HEK293 (cell line): Measurements from ENCODE around the gene SVOPL.

ENCODE experiments used
- CTCF ChIA-PET: fragments of 350-600 bp; formaldehyde crosslinking; extraction: SDS; loops from one replicate; lab custom pipeline; 2021; ENCODE audit warnings: antibody characterized with exemption; lab: Yijun Ruan, JAX
- POLR2A ChIA-PET: fragments of 300-600 bp; formaldehyde crosslinking; extraction: SDS; loops from one replicate; lab custom pipeline; 2020; ENCODE audit warnings: antibody characterized with exemption, inconsistent platforms; lab: Yijun Ruan, JAX
- H3K27ac ChIP-seq: fragments of 200-500 bp; sonication (Bioruptor generic); 2 replicates; pipeline ENCODE4 v1.5.1; 2014; ENCODE audit warnings: low read depth, low read length, control low read depth, inconsistent platforms; ENCODE audit errors: extremely low read depth
- H3K36me3 ChIP-seq, 2 experiments: fragments of 200-500 bp in 1 of 2; sonication (Bioruptor generic) in 1 of 2; 1 replicate in 1 of 2; 2 replicates in 1 of 2; pipeline ENCODE4 v1.5.1; 2014 to 2017; ENCODE audit warnings: inconsistent platforms in 2 of 2, low read length in 2 of 2; ENCODE audit not compliant: control insufficient read depth in 2 of 2, insufficient read depth in 1 of 2
- H3K4me1 ChIP-seq: fragments of 200-500 bp; sonication (Bioruptor generic); 2 replicates; pipeline ENCODE4 v1.5.1; 2014; ENCODE audit warnings: mild to moderate bottlenecking, low read length, inconsistent platforms; ENCODE audit not compliant: control insufficient read depth, insufficient read depth
- H3K4me3 ChIP-seq: 2 replicates; pipeline ENCODE4 v1.5.1; 2011; ENCODE audit warnings: low read depth, mild to moderate bottlenecking, control low read depth, low read length, moderate library complexity
- H3K9me3 ChIP-seq: fragments of 200-500 bp; sonication (Bioruptor generic); 2 replicates; pipeline ENCODE4 v1.5.1; 2014; ENCODE audit warnings: low read depth, low read length, inconsistent platforms; ENCODE audit not compliant: control insufficient read depth, insufficient read depth
- FEZF1 ChIP-seq: fragments of 450-650 bp; formaldehyde crosslinking; IDR thresholded peaks from 2 replicates; pipeline ENCODE4 v1.5.1; 2016; ENCODE audit warnings: missing biosample characterization, missing genetic modification characterization
- GFI1B ChIP-seq: fragments of 450-650 bp; formaldehyde crosslinking; IDR thresholded peaks from 2 replicates; pipeline ENCODE4 v1.5.1; 2016; ENCODE audit warnings: missing biosample characterization, missing genetic modification characterization
- HOXA7 ChIP-seq: sonication (generic); formaldehyde crosslinking; IDR thresholded peaks from 2 replicates; pipeline ENCODE4 v1.8.1; 2022; ENCODE audit warnings: missing genetic modification reagents, borderline replicate concordance
- KLF10 ChIP-seq: fragments of 450-650 bp; IDR thresholded peaks from 2 replicates; pipeline ENCODE4 v1.5.1; 2018; ENCODE audit warnings: missing biosample characterization, mild to moderate bottlenecking, missing genetic modification characterization
- SP7 ChIP-seq: fragments of 450-650 bp; formaldehyde crosslinking; IDR thresholded peaks from 2 replicates; pipeline ENCODE4 v1.5.1; 2016; ENCODE audit warnings: missing biosample characterization, missing genetic modification characterization
- ZBTB17 ChIP-seq: fragments of 450-650 bp; formaldehyde crosslinking; IDR thresholded peaks from 2 replicates; pipeline ENCODE4 v1.5.1; 2016; ENCODE audit warnings: missing biosample characterization, missing genetic modification characterization
- ZFP41 ChIP-seq: fragments of 450-650 bp; formaldehyde crosslinking; IDR thresholded peaks from 2 replicates; pipeline ENCODE4 v1.5.1; 2016; ENCODE audit warnings: missing biosample characterization, missing genetic modification characterization, borderline replicate concordance
- ZNF16 ChIP-seq: fragments of 450-650 bp; formaldehyde crosslinking; IDR thresholded peaks from 2 replicates; pipeline ENCODE4 v1.5.1; 2016; ENCODE audit warnings: low read depth, missing biosample characterization, missing genetic modification characterization
- ZNF423 ChIP-seq: fragments of 450-650 bp; formaldehyde crosslinking; IDR thresholded peaks from 2 replicates; pipeline ENCODE4 v1.5.1; 2016; ENCODE audit warnings: missing biosample characterization, missing genetic modification characterization
- ZNF510 ChIP-seq: fragments of 450-650 bp; formaldehyde crosslinking; IDR thresholded peaks from 2 replicates; pipeline ENCODE4 v1.5.1; 2018; ENCODE audit warnings: mild to moderate bottlenecking, missing genetic modification characterization, missing biosample characterization; ENCODE audit not compliant: insufficient replicate concordance
- ZNF544 ChIP-seq: fragments of 450-650 bp; formaldehyde crosslinking; IDR thresholded peaks from 2 replicates; pipeline ENCODE4 v1.5.0; 2017; ENCODE audit warnings: missing biosample characterization, missing genetic modification characterization
- ZNF560 ChIP-seq: fragments of 450-650 bp; formaldehyde crosslinking; IDR thresholded peaks from 2 replicates; pipeline ENCODE4 v1.5.1; 2017; ENCODE audit warnings: missing biosample characterization, missing genetic modification characterization, borderline replicate concordance
- ZNF621 ChIP-seq: fragments of 450-650 bp; formaldehyde crosslinking; IDR thresholded peaks from 2 replicates; pipeline ENCODE4 v1.5.1; 2017; ENCODE audit warnings: missing biosample characterization, missing genetic modification characterization
- ZNF791 ChIP-seq: fragments of 450-650 bp; formaldehyde crosslinking; IDR thresholded peaks from 2 replicates; pipeline ENCODE4 v1.5.1; 2016; ENCODE audit warnings: missing biosample characterization, missing genetic modification characterization
- ZNF837 ChIP-seq: fragments of 450-650 bp; formaldehyde crosslinking; IDR thresholded peaks from 2 replicates; pipeline ENCODE4 v1.5.1; 2016; ENCODE audit warnings: missing biosample characterization, missing genetic modification characterization
- TF ChIP-seq, protein P1 (sequence below): fragments of 450-650 bp; formaldehyde crosslinking; IDR thresholded peaks from 2 replicates; pipeline ENCODE4 v1.5.1; 2016; ENCODE audit warnings: missing biosample characterization, missing genetic modification characterization
- TF ChIP-seq, protein P2 (sequence below): fragments of 450-650 bp; formaldehyde crosslinking; IDR thresholded peaks from 2 replicates; pipeline ENCODE4 v1.5.1; 2016; ENCODE audit warnings: missing biosample characterization, missing genetic modification characterization, low read depth
- TF ChIP-seq, protein P3 (sequence below): fragments of 450-650 bp; formaldehyde crosslinking; conservative IDR thresholded peaks from 2 replicates; pipeline ENCODE4 v1.5.1; 2016; ENCODE audit warnings: low read depth, missing biosample characterization, missing genetic modification characterization
- TF ChIP-seq, protein P4 (sequence below): fragments of 450-650 bp; formaldehyde crosslinking; IDR thresholded peaks from 2 replicates; pipeline ENCODE4 v1.5.1; 2016; ENCODE audit warnings: missing biosample characterization, missing genetic modification characterization
- TF ChIP-seq, protein P5 (sequence below): fragments of 450-650 bp; formaldehyde crosslinking; IDR thresholded peaks from 2 replicates; pipeline ENCODE4 v1.5.1; 2016; ENCODE audit warnings: missing biosample characterization, missing genetic modification characterization
- TF ChIP-seq, protein P6 (sequence below): fragments of 450-650 bp; formaldehyde crosslinking; IDR thresholded peaks from 2 replicates; pipeline ENCODE4 v1.5.1; 2016; ENCODE audit warnings: missing biosample characterization, missing genetic modification characterization

The SVOPL gene

DNA sequence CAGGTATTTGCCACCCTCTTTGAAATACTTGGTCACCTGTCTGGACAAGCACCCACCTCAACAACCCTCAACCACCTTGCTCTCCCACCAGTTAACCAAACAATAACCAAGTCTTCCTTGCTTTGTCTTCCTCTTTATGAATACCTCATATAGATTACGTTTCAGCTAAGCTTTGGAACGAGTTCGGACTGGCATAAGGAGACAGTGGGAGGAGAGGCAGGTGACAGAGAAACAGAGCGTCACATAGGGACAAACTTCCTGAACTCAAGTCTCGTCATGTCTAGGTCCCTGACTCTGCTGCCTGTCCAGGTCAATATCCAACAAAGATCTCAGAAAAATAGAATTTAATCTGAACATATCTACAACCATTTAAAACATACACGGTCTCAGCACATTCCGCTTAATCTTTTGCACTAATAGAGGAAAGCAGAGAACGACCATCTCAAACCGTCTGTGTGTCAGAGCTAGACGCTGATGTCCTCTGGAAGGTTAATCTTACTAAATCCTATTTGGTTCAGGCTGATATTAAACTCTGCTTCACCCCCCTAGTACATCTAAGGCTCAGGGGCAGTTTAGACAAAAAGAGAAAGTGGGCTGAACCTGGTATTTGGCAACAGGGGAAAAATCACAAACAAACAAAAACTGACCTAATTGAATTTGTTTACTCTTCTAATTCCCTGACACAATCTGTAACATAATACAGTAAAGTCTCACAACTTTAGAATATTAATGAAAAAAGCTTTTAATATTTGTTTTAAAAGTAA is 26.4 kb upstream of the SVOPL start:
- Histone ChIP-seq H3K4me3 (no peak overlapping the region), H3K27ac (no peak overlapping the region), H3K9me3 (no peaks in the 10 kb centered on the region), H3K4me1 (no peaks in the 10 kb centered on the region), H3K36me3 (no peaks in the 10 kb centered on the region)
- TF ChIP-seq ZBTB17 (tag by site-specific recombination) (no peak), ZNF560 (no peak), ZNF510 (tag by site-specific recombination) (no peak), FEZF1 (no peak), ZNF791 (tag by site-specific recombination) (no peak), ZNF544 (no peak), ZFP41 (tag by site-specific recombination) (no peak), KLF10 (no peak), ZNF621 (tag by site-specific recombination) (no peak), ZNF837 (no peak), HOXA7 (CRISPR knock-in tag) (no peak), ZNF423 (tag by site-specific recombination) (no peak)
- TF ChIP-seq, protein P1, sequence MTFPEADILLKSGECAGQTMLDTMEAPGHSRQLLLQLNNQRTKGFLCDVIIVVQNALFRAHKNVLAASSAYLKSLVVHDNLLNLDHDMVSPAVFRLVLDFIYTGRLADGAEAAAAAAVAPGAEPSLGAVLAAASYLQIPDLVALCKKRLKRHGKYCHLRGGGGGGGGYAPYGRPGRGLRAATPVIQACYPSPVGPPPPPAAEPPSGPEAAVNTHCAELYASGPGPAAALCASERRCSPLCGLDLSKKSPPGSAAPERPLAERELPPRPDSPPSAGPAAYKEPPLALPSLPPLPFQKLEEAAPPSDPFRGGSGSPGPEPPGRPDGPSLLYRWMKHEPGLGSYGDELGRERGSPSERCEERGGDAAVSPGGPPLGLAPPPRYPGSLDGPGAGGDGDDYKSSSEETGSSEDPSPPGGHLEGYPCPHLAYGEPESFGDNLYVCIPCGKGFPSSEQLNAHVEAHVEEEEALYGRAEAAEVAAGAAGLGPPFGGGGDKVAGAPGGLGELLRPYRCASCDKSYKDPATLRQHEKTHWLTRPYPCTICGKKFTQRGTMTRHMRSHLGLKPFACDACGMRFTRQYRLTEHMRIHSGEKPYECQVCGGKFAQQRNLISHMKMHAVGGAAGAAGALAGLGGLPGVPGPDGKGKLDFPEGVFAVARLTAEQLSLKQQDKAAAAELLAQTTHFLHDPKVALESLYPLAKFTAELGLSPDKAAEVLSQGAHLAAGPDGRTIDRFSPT (tag by site-specific recombination): no peak
- TF ChIP-seq, protein P2, sequence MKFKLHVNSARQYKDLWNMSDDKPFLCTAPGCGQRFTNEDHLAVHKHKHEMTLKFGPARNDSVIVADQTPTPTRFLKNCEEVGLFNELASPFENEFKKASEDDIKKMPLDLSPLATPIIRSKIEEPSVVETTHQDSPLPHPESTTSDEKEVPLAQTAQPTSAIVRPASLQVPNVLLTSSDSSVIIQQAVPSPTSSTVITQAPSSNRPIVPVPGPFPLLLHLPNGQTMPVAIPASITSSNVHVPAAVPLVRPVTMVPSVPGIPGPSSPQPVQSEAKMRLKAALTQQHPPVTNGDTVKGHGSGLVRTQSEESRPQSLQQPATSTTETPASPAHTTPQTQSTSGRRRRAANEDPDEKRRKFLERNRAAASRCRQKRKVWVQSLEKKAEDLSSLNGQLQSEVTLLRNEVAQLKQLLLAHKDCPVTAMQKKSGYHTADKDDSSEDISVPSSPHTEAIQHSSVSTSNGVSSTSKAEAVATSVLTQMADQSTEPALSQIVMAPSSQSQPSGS: no peak
- TF ChIP-seq, protein P3, sequence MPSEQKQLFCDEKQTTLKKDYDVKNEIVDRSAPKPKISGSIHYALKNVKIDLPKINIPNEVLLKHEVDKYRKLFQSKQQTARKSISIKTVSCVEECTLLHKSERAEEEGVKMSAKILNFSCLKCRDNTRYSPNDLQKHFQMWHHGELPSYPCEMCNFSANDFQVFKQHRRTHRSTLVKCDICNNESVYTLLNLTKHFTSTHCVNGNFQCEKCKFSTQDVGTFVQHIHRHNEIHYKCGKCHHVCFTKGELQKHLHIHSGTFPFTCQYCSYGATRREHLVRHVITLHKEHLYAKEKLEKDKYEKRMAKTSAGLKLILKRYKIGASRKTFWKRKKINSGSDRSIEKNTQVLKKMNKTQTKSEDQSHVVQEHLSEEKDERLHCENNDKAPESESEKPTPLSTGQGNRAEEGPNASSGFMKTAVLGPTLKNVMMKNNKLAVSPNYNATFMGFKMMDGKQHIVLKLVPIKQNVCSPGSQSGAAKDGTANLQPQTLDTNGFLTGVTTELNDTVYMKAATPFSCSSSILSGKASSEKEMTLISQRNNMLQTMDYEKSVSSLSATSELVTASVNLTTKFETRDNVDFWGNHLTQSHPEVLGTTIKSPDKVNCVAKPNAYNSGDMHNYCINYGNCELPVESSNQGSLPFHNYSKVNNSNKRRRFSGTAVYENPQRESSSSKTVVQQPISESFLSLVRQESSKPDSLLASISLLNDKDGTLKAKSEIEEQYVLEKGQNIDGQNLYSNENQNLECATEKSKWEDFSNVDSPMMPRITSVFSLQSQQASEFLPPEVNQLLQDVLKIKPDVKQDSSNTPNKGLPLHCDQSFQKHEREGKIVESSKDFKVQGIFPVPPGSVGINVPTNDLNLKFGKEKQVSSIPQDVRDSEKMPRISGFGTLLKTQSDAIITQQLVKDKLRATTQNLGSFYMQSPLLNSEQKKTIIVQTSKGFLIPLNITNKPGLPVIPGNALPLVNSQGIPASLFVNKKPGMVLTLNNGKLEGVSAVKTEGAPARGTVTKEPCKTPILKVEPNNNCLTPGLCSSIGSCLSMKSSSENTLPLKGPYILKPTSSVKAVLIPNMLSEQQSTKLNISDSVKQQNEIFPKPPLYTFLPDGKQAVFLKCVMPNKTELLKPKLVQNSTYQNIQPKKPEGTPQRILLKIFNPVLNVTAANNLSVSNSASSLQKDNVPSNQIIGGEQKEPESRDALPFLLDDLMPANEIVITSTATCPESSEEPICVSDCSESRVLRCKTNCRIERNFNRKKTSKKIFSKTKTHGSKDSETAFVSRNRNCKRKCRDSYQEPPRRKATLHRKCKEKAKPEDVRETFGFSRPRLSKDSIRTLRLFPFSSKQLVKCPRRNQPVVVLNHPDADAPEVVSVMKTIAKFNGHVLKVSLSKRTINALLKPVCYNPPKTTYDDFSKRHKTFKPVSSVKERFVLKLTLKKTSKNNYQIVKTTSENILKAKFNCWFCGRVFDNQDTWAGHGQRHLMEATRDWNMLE (tag by site-specific recombination): no peak
- TF ChIP-seq, all 188 proteins: peak for 0
- POLR2A ChIA-PET: no interaction called here
- CTCF ChIA-PET: interaction anchor here (0.6 to 1.2 kb wide), 3 partner anchors 22 to 793 kb away, joined by 4 read pairs; no protein-coding TSS in a partner anchor

DNA sequence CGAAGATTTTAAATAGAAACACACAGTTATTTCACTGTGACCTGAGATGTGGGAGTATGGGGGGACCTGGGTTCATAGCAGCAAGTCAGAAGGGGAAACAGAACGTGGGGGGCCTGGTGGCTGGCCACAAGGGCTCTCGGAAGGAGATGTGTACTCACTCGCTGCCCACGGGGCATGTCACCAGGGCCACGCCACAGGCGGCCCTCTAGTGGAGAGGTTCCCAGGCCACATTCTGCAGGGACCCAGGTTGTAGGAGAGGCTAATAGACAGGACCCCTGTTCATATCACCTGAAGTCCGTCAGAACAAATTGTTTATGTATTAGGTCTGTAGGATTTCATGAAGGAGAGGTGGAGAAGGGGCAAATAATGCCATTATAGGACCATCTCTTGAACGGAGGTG is 25.1 kb upstream of the SVOPL start:
- no peaks in the 10 kb centered on the region for H3K36me3 ChIP-seq
- TF ChIP-seq GFI1B (tag by site-specific recombination): no peak
- no peak for TF ChIP-seq SP7 (tag by site-specific recombination)
- TF ChIP-seq, protein P4, sequence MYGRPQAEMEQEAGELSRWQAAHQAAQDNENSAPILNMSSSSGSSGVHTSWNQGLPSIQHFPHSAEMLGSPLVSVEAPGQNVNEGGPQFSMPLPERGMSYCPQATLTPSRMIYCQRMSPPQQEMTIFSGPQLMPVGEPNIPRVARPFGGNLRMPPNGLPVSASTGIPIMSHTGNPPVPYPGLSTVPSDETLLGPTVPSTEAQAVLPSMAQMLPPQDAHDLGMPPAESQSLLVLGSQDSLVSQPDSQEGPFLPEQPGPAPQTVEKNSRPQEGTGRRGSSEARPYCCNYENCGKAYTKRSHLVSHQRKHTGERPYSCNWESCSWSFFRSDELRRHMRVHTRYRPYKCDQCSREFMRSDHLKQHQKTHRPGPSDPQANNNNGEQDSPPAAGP (tag by site-specific recombination): no peak
- TF ChIP-seq, protein P5, sequence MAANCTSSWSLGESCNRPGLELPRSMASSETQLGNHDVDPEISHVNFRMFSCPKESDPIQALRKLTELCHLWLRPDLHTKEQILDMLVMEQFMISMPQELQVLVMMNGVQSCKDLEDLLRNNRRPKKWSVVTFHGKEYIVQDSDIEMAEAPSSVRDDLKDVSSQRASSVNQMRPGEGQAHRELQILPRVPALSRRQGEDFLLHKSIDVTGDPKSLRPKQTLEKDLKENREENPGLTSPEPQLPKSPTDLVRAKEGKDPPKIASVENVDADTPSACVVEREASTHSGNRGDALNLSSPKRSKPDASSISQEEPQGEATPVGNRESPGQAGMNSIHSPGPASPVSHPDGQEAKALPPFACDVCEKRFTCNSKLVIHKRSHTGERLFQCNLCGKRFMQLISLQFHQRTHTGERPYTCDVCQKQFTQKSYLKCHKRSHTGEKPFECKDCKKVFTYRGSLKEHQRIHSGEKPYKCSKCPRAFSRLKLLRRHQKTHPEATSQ: no peak
- TF ChIP-seq ZNF16 (tag by site-specific recombination): no peak
- TF ChIP-seq, protein P6, sequence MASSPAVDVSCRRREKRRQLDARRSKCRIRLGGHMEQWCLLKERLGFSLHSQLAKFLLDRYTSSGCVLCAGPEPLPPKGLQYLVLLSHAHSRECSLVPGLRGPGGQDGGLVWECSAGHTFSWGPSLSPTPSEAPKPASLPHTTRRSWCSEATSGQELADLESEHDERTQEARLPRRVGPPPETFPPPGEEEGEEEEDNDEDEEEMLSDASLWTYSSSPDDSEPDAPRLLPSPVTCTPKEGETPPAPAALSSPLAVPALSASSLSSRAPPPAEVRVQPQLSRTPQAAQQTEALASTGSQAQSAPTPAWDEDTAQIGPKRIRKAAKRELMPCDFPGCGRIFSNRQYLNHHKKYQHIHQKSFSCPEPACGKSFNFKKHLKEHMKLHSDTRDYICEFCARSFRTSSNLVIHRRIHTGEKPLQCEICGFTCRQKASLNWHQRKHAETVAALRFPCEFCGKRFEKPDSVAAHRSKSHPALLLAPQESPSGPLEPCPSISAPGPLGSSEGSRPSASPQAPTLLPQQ (tag by site-specific recombination): no peak
- H3K27ac ChIP-seq: no peak overlapping the region
- no peaks in the 10 kb centered on the region for H3K9me3 ChIP-seq
- CTCF ChIA-PET: interaction anchor here (1.2 kb wide), 1 partner anchor 21 kb away, joined by 4 read pairs; no protein-coding TSS in a partner anchor
- H3K4me1 ChIP-seq: no peaks in the 10 kb centered on the region
- POLR2A ChIA-PET: interaction anchor here (0.6 kb wide), 2 partner anchors 24 to 133 kb away, joined by 3 read pairs; no protein-coding TSS in a partner anchor
- H3K4me3 ChIP-seq: no peak overlapping the region
